Esophagus (tissue), 2 donors: ENCODE data around the gene LAMA1. TPM values are rescaled to one million over a fixed set of nuclear protein-coding genes. Genes with fewer than 3 reads are reported as not detected.

Source experiments
- H3K27ac ChIP-seq, 2 donors: one replicate each; pipeline ENCODE4 v1.5.1; 2013; ENCODE audit warnings: low read depth in 2 of 2, mild to moderate bottlenecking in 2 of 2, inconsistent platforms in 1 of 2, low read length in 1 of 2, moderate library complexity in 1 of 2
- H3K27me3 ChIP-seq, 2 donors: one replicate each; pipeline ENCODE4 v1.6.1; 2013; ENCODE audit warnings: low read length in 2 of 2, control low read depth in 1 of 2, mild to moderate bottlenecking in 1 of 2; ENCODE audit not compliant: insufficient read depth in 2 of 2, control insufficient read depth in 1 of 2
- H3K36me3 ChIP-seq, 2 donors: one replicate each; pipeline ENCODE4 v1.6.1; 2013; ENCODE audit warnings: low read length in 1 of 2; ENCODE audit not compliant: control insufficient read depth in 2 of 2, insufficient read depth in 2 of 2
- H3K4me1 ChIP-seq, 2 donors: one replicate each; pipeline ENCODE4 v1.6.1; 2013; ENCODE audit warnings: low read length in 1 of 2; ENCODE audit not compliant: control insufficient read depth in 2 of 2, insufficient read depth in 2 of 2
- H3K4me3 ChIP-seq, 2 donors: one replicate each; pipeline ENCODE4 v1.5.1; 2013; ENCODE audit warnings: low read length in 2 of 2, mild to moderate bottlenecking in 2 of 2, low read depth in 1 of 2, moderate library complexity in 1 of 2
- H3K9me3 ChIP-seq, 2 donors: one replicate each; pipeline ENCODE4 v1.6.1; 2013; ENCODE audit warnings: mild to moderate bottlenecking in 2 of 2, low read depth in 1 of 2, low read length in 1 of 2, moderate library complexity in 1 of 2; ENCODE audit not compliant: control insufficient read depth in 2 of 2, insufficient read depth in 1 of 2
- WGBS, 2 donors: extraction: QIAGEN DNeasy Blood & Tissue Kit; methylation state at CpG; one replicate each; pipeline ENCODE4 v1.1.7; 2013; 5-methylcytosine and 5-hydroxymethylcytosine counted together
- polyA plus RNA-seq, 2 donors: library from polyadenylated mRNA; stranded (reverse); fragments of 200-250 nt; gene quantifications; one replicate each; pipeline ENCODE4 v1.2.3, GENCODE V29; 2013
- donor health status: healthy with polysubstance abuse.
- donor health status: Bipolar disorder and iron deficiency.

The LAMA1 gene
- polyA plus RNA-seq, 2 donors, result 0.16 to 0.27 TPM

- H3K27me3 ChIP-seq, result peaks cover 3 to 12% of the 10 kb centered on the region in 2 donors
- WGBS, 2 donors, result 78 to 85% methylated on average over 3 of the region's 3 CpGs
- no peaks in the 10 kb centered on the region for H3K36me3 ChIP-seq
- no peak overlapping the region for H3K27ac ChIP-seq
- H3K9me3 ChIP-seq, result no peaks in the 10 kb centered on the region
- H3K4me3 ChIP-seq, result no peak overlapping the region
- peaks cover 6 to 8% of the 10 kb centered on the region in 2 donors for H3K4me1 ChIP-seq
Measured at GRCh38 chr18:7112936-7113335, 4.7 kb downstream of the LAMA1 start.

GRCh38 chr18:7111134-7111533 lies 6.5 kb downstream of the LAMA1 start:
- Histone ChIP-seq H3K9me3 (no peaks in the 10 kb centered on the region), H3K27me3 (peaks cover 0 to 3% of the 10 kb centered on the region in 2 donors), H3K4me1 (peaks cover 0 to 3% of the 10 kb centered on the region in 2 donors), H3K4me3 (no peak overlapping the region), H3K27ac (no peak overlapping the region), H3K36me3 (no peaks in the 10 kb centered on the region)
- 66 to 68% methylated on average over 2 of the region's 2 CpGs for WGBS, 2 donors

GRCh38 chr18:7105943-7106342 lies 11.7 kb downstream of the LAMA1 start:
- no peaks in the 10 kb centered on the region for H3K4me1 ChIP-seq
- H3K27me3 ChIP-seq, result no peaks in the 10 kb centered on the region
- no peak overlapping the region for H3K27ac ChIP-seq
- no peaks in the 10 kb centered on the region for H3K36me3 ChIP-seq
- WGBS, 2 donors, result 80 to 81% methylated on average over 5 of the region's 5 CpGs
- H3K4me3 ChIP-seq, result no peak overlapping the region
- no peaks in the 10 kb centered on the region for H3K9me3 ChIP-seq

GRCh38 chr18:7105268-7105667 lies 12.3 kb downstream of the LAMA1 start:
- Histone ChIP-seq H3K4me1 (no peaks in the 10 kb centered on the region), H3K27me3 (no peaks in the 10 kb centered on the region), H3K27ac (no peak overlapping the region), H3K4me3 (no peak overlapping the region), H3K9me3 (no peaks in the 10 kb centered on the region), H3K36me3 (no peaks in the 10 kb centered on the region)
- 92 to 94% methylated on average over 7 of the region's 7 CpGs for WGBS, 2 donors

GRCh38 chr18:7104649-7105048 lies 12.9 kb downstream of the LAMA1 start:
- no peak overlapping the region for H3K27ac ChIP-seq

GRCh38 chr18:7102131-7102530 lies 15.5 kb downstream of the LAMA1 start:
- Histone ChIP-seq H3K9me3 (no peaks in the 10 kb centered on the region), H3K4me3 (no peak overlapping the region), H3K4me1 (no peaks in the 10 kb centered on the region), H3K27ac (no peak overlapping the region), H3K36me3 (no peaks in the 10 kb centered on the region), H3K27me3 (no peaks in the 10 kb centered on the region)
- 23 to 28% methylated on average over 2 of the region's 2 CpGs for WGBS, 2 donors

More at GRCh38 chr18:7104649-7105048, 12.9 kb downstream of the LAMA1 start:
- H3K4me1 ChIP-seq, result no peaks in the 10 kb centered on the region
- no peaks in the 10 kb centered on the region for H3K36me3 ChIP-seq
- 60 to 78% methylated on average over 4 of the region's 4 CpGs for WGBS, 2 donors
- no peaks in the 10 kb centered on the region for H3K9me3 ChIP-seq
- H3K27me3 ChIP-seq, result no peaks in the 10 kb centered on the region
- no peak overlapping the region for H3K4me3 ChIP-seq

- H3K9me3 ChIP-seq, result no peaks in the 10 kb centered on the region
- no peaks in the 10 kb centered on the region for H3K36me3 ChIP-seq
- H3K4me1 ChIP-seq, result no peaks in the 10 kb centered on the region
- no peak overlapping the region for H3K4me3 ChIP-seq
- H3K27ac ChIP-seq, result no peak overlapping the region
- 73 to 91% methylated on average over 7 of the region's 7 CpGs for WGBS, 2 donors
- H3K27me3 ChIP-seq, result no peaks in the 10 kb centered on the region
Measured at GRCh38 chr18:7096838-7097237, 20.8 kb downstream of the LAMA1 start.

- Histone ChIP-seq H3K27me3 (no peaks in the 10 kb centered on the region), H3K27ac (no peak overlapping the region), H3K36me3 (no peaks in the 10 kb centered on the region), H3K9me3 (no peaks in the 10 kb centered on the region), H3K4me1 (no peaks in the 10 kb centered on the region), H3K4me3 (no peak overlapping the region)
Measured at GRCh38 chr18:7094427-7094826, 23.2 kb downstream of the LAMA1 start.

- no peak overlapping the region for H3K27ac ChIP-seq
- H3K36me3 ChIP-seq, result no peaks in the 10 kb centered on the region
- H3K27me3 ChIP-seq, result no peaks in the 10 kb centered on the region
- no peaks in the 10 kb centered on the region for H3K4me1 ChIP-seq
- WGBS, 2 donors, result 46 to 52% methylated on average over 2 of the region's 2 CpGs
- no peaks in the 10 kb centered on the region for H3K9me3 ChIP-seq
- no peak overlapping the region for H3K4me3 ChIP-seq
Measured at GRCh38 chr18:7090771-7091170, 26.8 kb downstream of the LAMA1 start.

GRCh38 chr18:7089369-7089768 lies 28.2 kb downstream of the LAMA1 start:
- Histone ChIP-seq H3K4me1 (no peaks in the 10 kb centered on the region), H3K36me3 (no peaks in the 10 kb centered on the region), H3K27ac (no peak overlapping the region), H3K9me3 (no peaks in the 10 kb centered on the region), H3K27me3 (no peaks in the 10 kb centered on the region), H3K4me3 (no peak overlapping the region)
- WGBS, 2 donors, result 84 to 87% methylated on average over 8 of the region's 8 CpGs
